ENCODE results near the gene SAXO1. TPM values are rescaled to one million over a fixed set of nuclear protein-coding genes. Genes with fewer than 3 reads are reported as not detected.
A peak's percentile ranks its signal among the peaks of the same experiment; 100 is the strongest.

The SAXO1 gene
- total RNA-seq, 1 donor = 0.18 TPM

GRCh38 chr9:18981476-18982261, 51.3 kb downstream of the SAXO1 start:
- no peak for TF ChIP-seq CTCF (IDR thresholded peaks at IDR 0.05; ENCODE audit: insufficient read depth, low read length)
- no peak overlapping the region for H3K4me3 ChIP-seq (ENCODE audit: low read depth, low read length)
- peak; percentile 30 for DNase-seq (ENCODE audit: low read depth)

- DNase-seq (ENCODE audit: low read depth) = peak; percentile 24
- no peak for TF ChIP-seq CTCF (IDR thresholded peaks at IDR 0.05; ENCODE audit: insufficient read depth, low read length)
Measured at GRCh38 chr9:18980189-18980588, 52.8 kb downstream of the SAXO1 start.

GRCh38 chr9:18979367-18979766, 53.6 kb downstream of the SAXO1 start:
- no peak overlapping the region for H3K4me3 ChIP-seq (ENCODE audit: low read depth, low read length)
- DNase-seq (ENCODE audit: low read depth) = peak; percentile 64
- no peak for TF ChIP-seq CTCF (IDR thresholded peaks at IDR 0.05; ENCODE audit: insufficient read depth, low read length)

More at GRCh38 chr9:18980189-18980588, 52.8 kb downstream of the SAXO1 start:
- H3K4me3 ChIP-seq (ENCODE audit: low read depth, low read length) = no peak overlapping the region

- no peak for TF ChIP-seq CTCF (IDR thresholded peaks at IDR 0.05; ENCODE audit: insufficient read depth, low read length)
- no peak for DNase-seq (ENCODE audit: low read depth)
- no peak overlapping the region for H3K4me3 ChIP-seq (ENCODE audit: low read depth, low read length)
Measured at GRCh38 chr9:18978188-18978587, 54.8 kb downstream of the SAXO1 start.

GRCh38 chr9:18976709-18977531, 56.1 kb downstream of the SAXO1 start:
- no peak for TF ChIP-seq CTCF (IDR thresholded peaks at IDR 0.05; ENCODE audit: insufficient read depth, low read length)
- peak; percentile 96 for DNase-seq (ENCODE audit: low read depth)
- peak overlapping the region; percentile 42 for H3K4me3 ChIP-seq (ENCODE audit: low read depth, low read length)

- peak overlapping the region; percentile 42 for H3K4me3 ChIP-seq (ENCODE audit: low read depth, low read length)
- no peak for TF ChIP-seq CTCF (IDR thresholded peaks at IDR 0.05; ENCODE audit: insufficient read depth, low read length)
- DNase-seq (ENCODE audit: low read depth) = no peak
Measured at GRCh38 chr9:18976221-18976708, 56.7 kb downstream of the SAXO1 start.
